ENCODE data around the gene NKX2-3. TPM values are rescaled to one million over a fixed set of nuclear protein-coding genes. Genes with fewer than 3 reads are reported as not detected.

The NKX2-3 gene
- total RNA-seq, 2 donors from 2014 or later: not detected

DNA sequence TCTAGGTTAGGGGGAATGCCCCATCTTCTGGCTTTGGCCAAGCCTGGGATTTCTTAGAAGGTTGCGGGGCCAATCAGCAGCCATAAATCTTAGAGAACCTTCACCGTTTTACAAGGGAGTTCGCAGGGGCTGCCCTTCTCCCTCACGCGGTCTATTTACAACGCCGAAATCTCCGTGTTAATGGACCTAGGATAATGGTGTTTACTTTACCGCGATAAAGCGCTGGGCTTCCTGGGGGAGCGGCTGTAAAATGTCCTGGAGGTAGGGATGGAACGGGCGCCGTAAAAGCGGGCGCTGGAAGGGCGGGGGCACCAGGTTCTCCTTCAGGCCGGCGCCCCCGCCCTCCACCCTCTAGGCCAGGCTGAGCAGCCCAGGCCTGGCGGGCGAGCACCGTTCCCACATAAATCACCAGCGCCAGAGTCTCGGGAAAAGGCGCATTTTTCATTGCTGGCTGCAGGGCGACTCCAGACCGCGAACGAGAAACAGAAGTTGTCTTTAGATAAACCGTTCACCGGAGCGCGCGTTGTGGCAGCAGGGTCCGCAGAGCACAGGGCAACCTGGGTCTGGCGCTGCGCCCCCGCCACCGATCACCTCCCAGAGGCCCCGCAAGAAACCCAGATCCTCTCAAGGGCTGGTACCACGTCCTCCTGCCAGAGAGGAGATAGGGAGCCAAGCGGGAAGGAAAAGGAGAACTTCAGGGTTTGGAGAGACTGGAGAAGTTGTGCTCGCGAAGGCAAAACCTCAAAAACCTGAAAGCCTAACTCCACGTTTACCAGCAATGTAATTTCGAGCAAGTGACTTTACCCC is 12.5 kb upstream of the NKX2-3 start:
- 3% methylated on average over 48 of the region's 48 CpGs for WGBS
- intact Hi-C loops (cut with DNase I): no loop called here
- no peak for DNase-seq (ENCODE audit: low spot score)
- Histone ChIP-seq H3K4me1 (replicated peaks) (no peaks in the 10 kb centered on the region), H3K27ac (no peak overlapping the region), H3K36me3 (no peaks in the 10 kb centered on the region), H3K27me3 (replicated peaks; ENCODE audit: insufficient read depth) (peaks cover 52% of the 10 kb centered on the region), H3K9me3 (no peaks in the 10 kb centered on the region), H3K4me3 (no peak overlapping the region)
- TF ChIP-seq POLR2AphosphoS5 (IDR thresholded peaks at IDR 0.05) (no peak), CTCF (IDR thresholded peaks at IDR 0.05) (no peak)

GRCh38 chr10:99520847-99521764 is 11.6 kb upstream of the NKX2-3 start:
- Histone ChIP-seq H3K36me3 (no peaks in the 10 kb centered on the region), H3K27ac (no peak overlapping the region), H3K4me1 (replicated peaks) (no peaks in the 10 kb centered on the region), H3K4me3 (no peak overlapping the region), H3K9me3 (no peaks in the 10 kb centered on the region), H3K27me3 (replicated peaks; ENCODE audit: insufficient read depth) (peaks cover 58% of the 10 kb centered on the region)
- WGBS: 12% methylated on average over 46 of the region's 46 CpGs
- no peak for TF ChIP-seq CTCF (IDR thresholded peaks at IDR 0.05)
- no peak for TF ChIP-seq POLR2A (IDR thresholded peaks at IDR 0.05)
- TF ChIP-seq POLR2AphosphoS5 (IDR thresholded peaks at IDR 0.05): no peak
- DNase-seq (ENCODE audit: low spot score): no peak
- intact Hi-C loops (cut with DNase I): no loop called here

DNA sequence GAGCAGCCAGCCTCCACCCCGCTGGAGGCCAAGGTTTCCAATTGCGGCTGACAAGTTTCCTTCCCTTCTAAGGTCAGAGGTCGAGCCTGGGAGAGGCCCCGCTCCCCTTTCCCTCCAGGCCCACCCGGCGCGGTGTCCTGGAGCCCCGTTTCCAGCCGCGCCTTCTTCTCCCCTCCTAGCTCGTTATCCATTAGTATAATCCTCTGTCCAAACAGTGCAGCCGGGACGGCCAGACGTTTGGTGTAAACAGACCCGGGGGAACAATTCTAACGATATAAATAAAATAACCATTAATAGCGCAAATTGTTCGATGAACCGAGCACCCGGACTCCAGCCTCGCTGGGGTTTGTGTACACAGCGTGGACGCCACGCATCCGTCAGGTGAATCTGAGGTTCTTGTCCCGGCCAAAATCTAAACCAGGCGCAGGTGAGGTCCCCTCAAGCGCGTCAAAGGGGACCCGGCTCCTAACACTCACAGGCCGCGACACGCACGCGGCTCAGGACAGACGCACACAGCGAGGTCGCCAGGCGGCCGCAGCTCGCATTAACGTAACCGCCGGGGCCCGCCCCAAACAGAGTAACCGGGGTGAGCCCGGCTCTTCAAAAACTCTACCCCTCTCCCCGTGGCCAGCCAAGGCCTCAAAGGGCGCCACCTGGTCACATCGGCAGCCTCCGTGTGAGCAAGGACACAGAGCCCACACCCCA is 10.8 kb upstream of the NKX2-3 start:
- no peak for TF ChIP-seq POLR2A (IDR thresholded peaks at IDR 0.05)
- no peak for TF ChIP-seq POLR2AphosphoS5 (IDR thresholded peaks at IDR 0.05)
- TF ChIP-seq CTCF (IDR thresholded peaks at IDR 0.05): no peak
- intact Hi-C loops (cut with DNase I): no loop called here
- WGBS: 13% methylated on average over 51 of the region's 51 CpGs

DNA sequence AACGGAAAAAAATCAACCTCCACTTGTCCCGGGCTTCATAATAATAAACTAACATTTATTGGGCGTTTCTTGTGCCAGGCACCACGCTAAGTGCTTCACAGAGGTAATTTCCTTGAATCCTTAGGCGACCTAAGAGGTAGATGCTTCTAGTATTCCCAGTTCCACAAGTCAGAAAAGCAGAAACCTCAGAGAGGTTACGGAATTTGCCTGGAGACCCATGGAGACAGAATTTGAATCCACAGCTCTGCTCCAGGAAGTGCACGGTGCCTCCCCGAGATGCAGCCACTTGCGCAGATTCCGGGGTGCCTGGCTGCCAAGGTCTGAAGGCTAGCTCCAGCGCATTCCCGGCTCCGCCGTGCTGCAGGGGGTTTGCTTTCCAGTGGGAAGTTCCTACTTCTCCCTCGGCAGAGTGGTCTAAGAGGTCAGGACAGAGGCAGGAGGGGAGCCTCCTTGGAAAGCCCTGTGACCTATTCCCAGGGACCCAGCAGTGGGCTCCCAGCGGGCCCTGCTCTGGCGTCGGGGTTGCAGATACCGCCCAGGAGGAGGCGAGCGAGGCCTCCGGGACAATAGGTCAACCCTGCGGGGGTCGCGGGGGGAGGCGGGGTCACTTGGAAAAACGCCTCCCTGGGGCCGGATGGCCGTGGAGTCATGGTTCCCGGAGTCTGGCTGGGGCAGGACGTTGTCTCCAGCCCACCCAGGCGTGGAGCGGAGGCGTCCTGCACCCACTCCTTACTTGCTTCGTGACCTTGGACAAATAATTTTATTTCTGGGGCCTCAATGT is 10.1 kb upstream of the NKX2-3 start:
- DNase-seq (ENCODE audit: low spot score): no peak
- intact Hi-C loops (cut with DNase I): no loop called here

More for the DNA sequence above, 10.8 kb upstream of the NKX2-3 start:
- DNase-seq (ENCODE audit: low spot score): no peak
- no peak overlapping the region for H3K27ac ChIP-seq
- H3K4me3 ChIP-seq: no peak overlapping the region
- no peaks in the 10 kb centered on the region for H3K9me3 ChIP-seq
- H3K27me3 ChIP-seq (replicated peaks; ENCODE audit: insufficient read depth): peaks cover 66% of the 10 kb centered on the region
- no peaks in the 10 kb centered on the region for H3K4me1 ChIP-seq (replicated peaks)
- H3K36me3 ChIP-seq: no peaks in the 10 kb centered on the region

More for the DNA sequence above, 10.1 kb upstream of the NKX2-3 start:
- 14% methylated on average over 35 of the region's 35 CpGs for WGBS
- peaks cover 73% of the 10 kb centered on the region for H3K27me3 ChIP-seq (replicated peaks; ENCODE audit: insufficient read depth)
- H3K36me3 ChIP-seq: no peaks in the 10 kb centered on the region
- no peak overlapping the region for H3K4me3 ChIP-seq
- no peaks in the 10 kb centered on the region for H3K9me3 ChIP-seq
- no peaks in the 10 kb centered on the region for H3K4me1 ChIP-seq (replicated peaks)
- TF ChIP-seq POLR2AphosphoS5 (IDR thresholded peaks at IDR 0.05) (no peak), POLR2A (IDR thresholded peaks at IDR 0.05) (no peak), CTCF (IDR thresholded peaks at IDR 0.05) (no peak)
- H3K27ac ChIP-seq: no peak overlapping the region

Measured in prostate gland (tissue), 2 donors.